Gastrocnemius medialis (tissue), 4 donors: ENCODE data around the gene RIC8B. TPM values are rescaled to one million over a fixed set of nuclear protein-coding genes. Genes with fewer than 3 reads are reported as not detected.
"Not testable (repeated sequence)": the region's sequence is repeated elsewhere in the genome, so short reads cannot be mapped to it uniquely, and the experiment has no call there.

Experiments used
- ATAC-seq, 2 donors: fragments of 150-250 bp; one replicate each; pipeline ENCODE4 v1.9.1; 2016
- DNase-seq, 2 donors: peaks; one replicate each; pipeline ENCODE4 v3.0.0-alpha.2; 2019
- H3K27ac ChIP-seq, 4 donors: fragments of 200-600 bp; sonication (generic); 1 replicate in 1 of 4; 2 replicates in 3 of 4; pipeline ENCODE4 v1.5.1; 2016 to 2018; ENCODE audit warnings: mild to moderate bottlenecking in 2 of 4, moderate library complexity in 1 of 4
- H3K27me3 ChIP-seq, 3 donors: fragments of 200-600 bp; sonication (generic) in 2 of 3; 1 replicate in 1 of 3; 2 replicates in 2 of 3; pipeline versions ENCODE4 v1.5.1 to v1.6.0; 2016 to 2019; ENCODE audit warnings: mild to moderate bottlenecking in 1 of 3, moderate library complexity in 1 of 3
- H3K36me3 ChIP-seq, 2 donors: fragments of 200-600 bp; sonication (generic) in 1 of 2; one replicate each; pipeline ENCODE4 v1.5.1; 2017 to 2018
- H3K4me1 ChIP-seq, 2 donors: fragments of 200-600 bp; sonication (generic) in 1 of 2; one replicate each; pipeline ENCODE4 v1.5.1; 2016 to 2017; ENCODE audit warnings: mild to moderate bottlenecking in 2 of 2
- H3K4me3 ChIP-seq, 4 donors: fragments of 200-600 bp; sonication (generic) in 3 of 4; 1 replicate in 1 of 4; 2 replicates in 3 of 4; pipeline ENCODE4 v1.5.1; 2016 to 2019; ENCODE audit warnings: mild to moderate bottlenecking in 2 of 4
- H3K9me3 ChIP-seq, 3 donors: fragments of 200-600 bp; sonication (generic) in 2 of 3; 1 replicate in 1 of 3; 2 replicates in 2 of 3; pipeline ENCODE4 v1.5.1; 2016 to 2019
- POLR2A ChIP-seq, 2 donors: fragments of 450-650 bp; IDR thresholded peaks; one replicate each; pipeline ENCODE4 v1.6.1; 2017; ENCODE audit warnings: antibody characterized with exemption in 2 of 2, mild to moderate bottlenecking in 2 of 2, moderate library complexity in 2 of 2
- in situ Hi-C, 4 donors: fragments of 200-750 bp; cut with MboI; loops; one replicate each; pipeline versions ENCODE4 v1.15.0 to v1.8.0; 2017; ENCODE audit warnings: low sequenced_read_pairs in 4 of 4
- intact Hi-C: fragments of 100-400 bp; cut with DNase I; formaldehyde crosslinking; loops from one replicate; pipeline ENCODE4 v1.15.1; 2023; ENCODE audit warnings: low total_unique reads
- total RNA-seq, 4 donors: library from RNA; depleted of rRNA; stranded (reverse); fragments of >200 nt; gene quantifications; one replicate each; pipeline versions ENCODE4 v1.1.0 to v1.2.3, GENCODE V29; 2016
- TF ChIP-seq, protein P1 (sequence below), 5 experiments: fragments of 450-650 bp in 3 of 5; fragments of 200-600 bp in 2 of 5; sonication (generic) in 2 of 5; IDR thresholded peaks in 4 of 5; conservative IDR thresholded peaks in 1 of 5; 1 replicate in 4 of 5; 2 replicates in 1 of 5; pipeline ENCODE4 v1.5.1; 2016 to 2019; ENCODE audit warnings: antibody characterized with exemption in 5 of 5, mild to moderate bottlenecking in 3 of 5, moderate library complexity in 3 of 5

The RIC8B gene, protein sequence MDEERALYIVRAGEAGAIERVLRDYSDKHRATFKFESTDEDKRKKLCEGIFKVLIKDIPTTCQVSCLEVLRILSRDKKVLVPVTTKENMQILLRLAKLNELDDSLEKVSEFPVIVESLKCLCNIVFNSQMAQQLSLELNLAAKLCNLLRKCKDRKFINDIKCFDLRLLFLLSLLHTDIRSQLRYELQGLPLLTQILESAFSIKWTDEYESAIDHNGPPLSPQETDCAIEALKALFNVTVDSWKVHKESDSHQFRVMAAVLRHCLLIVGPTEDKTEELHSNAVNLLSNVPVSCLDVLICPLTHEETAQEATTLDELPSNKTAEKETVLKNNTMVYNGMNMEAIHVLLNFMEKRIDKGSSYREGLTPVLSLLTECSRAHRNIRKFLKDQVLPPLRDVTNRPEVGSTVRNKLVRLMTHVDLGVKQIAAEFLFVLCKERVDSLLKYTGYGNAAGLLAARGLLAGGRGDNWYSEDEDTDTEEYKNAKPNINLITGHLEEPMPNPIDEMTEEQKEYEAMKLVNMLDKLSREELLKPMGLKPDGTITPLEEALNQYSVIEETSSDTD
- 10 to 100 TPM in 2 of 4 donors, 1 to 10 TPM in 2; 6.1 to 16.0 (median 10.0) TPM for total RNA-seq

DNA sequence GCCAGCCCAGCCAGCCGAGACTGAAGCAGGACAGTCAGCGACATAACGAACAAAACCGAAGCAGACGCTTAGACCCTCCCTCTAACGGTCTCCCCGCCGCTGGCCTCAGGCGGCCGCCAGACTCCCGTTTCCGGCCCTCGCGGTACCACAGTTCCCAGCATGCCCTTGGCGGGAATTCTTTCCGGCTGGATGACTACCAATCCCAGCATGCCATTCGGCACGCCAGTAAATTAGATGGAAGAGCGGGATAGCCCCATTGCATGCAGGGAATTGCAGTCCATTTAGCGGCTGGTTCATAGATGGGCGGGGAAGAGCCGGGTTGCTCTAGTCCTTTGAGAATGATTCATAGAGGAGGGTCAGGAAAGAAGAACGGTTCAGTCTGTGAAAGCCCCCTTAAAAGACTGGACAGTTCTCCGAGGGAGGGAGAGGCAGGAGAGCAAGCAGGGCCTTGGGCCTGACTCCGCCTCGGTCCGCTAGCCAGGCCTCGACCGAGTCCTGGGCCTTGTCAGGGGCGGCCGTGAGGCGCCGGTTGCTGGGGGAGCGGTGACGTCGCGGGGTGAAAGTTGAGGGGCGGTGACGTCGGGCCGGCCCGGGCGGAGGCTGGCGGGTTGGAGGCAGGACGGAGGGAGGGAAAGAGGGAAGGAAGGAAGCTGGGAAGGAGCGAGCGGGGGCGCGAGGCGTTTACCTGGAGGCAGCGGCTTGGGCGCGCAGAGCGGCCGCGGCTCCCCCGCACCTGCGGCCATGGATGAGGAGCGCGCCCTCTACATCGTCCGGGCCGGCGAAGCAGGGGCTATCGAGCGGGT, at the start of gene RIC8B:
Gene RIC8B (plus strand): TSS at position 678 of the 803 bp plus-strand sequence. CDS start 64 bp downstream, at position 742.
- no peaks in the 10 kb centered on the region for H3K27me3 ChIP-seq
- peak; percentile 99 for ATAC-seq
- in situ Hi-C loops = no loop called here
- H3K9me3 ChIP-seq = no peaks in the 10 kb centered on the region
- DNase-seq = peak; percentile 95 to 96
- intact Hi-C loops = loop anchor here (5.0 kb wide), 2 partner anchors 183 to 318 kb away; partner anchors contain the start of genes CRY1 and TMEM263
- TF ChIP-seq POLR2A (IDR thresholded peaks at IDR 0.05) = peak; percentile 73 to 80
- TF ChIP-seq, protein P1, sequence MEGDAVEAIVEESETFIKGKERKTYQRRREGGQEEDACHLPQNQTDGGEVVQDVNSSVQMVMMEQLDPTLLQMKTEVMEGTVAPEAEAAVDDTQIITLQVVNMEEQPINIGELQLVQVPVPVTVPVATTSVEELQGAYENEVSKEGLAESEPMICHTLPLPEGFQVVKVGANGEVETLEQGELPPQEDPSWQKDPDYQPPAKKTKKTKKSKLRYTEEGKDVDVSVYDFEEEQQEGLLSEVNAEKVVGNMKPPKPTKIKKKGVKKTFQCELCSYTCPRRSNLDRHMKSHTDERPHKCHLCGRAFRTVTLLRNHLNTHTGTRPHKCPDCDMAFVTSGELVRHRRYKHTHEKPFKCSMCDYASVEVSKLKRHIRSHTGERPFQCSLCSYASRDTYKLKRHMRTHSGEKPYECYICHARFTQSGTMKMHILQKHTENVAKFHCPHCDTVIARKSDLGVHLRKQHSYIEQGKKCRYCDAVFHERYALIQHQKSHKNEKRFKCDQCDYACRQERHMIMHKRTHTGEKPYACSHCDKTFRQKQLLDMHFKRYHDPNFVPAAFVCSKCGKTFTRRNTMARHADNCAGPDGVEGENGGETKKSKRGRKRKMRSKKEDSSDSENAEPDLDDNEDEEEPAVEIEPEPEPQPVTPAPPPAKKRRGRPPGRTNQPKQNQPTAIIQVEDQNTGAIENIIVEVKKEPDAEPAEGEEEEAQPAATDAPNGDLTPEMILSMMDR (IDR thresholded peaks at IDR 0.05 in 4 of 5, conservative IDR thresholded peaks at IDR 0.05 in 1 of 5) = no peak
- H3K4me3 ChIP-seq = peak within 1 kb of the TSS; percentile 79 to 97 (median 86)
- no peaks in the 10 kb centered on the region for H3K36me3 ChIP-seq
- peaks cover 14 to 18% of the 10 kb centered on the region in 2 donors for H3K4me1 ChIP-seq
- peak within 1 kb of the TSS; percentile 94 to 95 (median 94) for H3K27ac ChIP-seq

DNA sequence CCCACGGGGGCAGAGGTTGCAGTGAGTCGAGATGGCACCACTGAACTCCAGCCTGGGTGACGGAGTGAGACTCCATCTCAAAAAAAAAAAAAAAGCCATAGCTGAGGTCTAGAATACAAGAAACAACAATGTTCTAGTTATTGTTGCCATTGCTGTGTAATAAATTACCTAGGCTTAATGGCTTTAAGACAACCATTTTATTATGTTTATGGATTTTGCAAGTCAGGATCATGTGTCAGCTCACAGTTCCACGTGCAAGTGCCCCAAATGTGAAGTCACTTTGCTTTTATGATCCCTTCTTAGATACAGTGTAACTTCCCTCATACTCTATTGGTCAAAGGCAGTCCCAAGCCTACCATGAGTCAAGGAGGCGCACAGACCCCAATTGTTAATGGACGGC, 49.5 kb upstream of the RIC8B start:
- Histone ChIP-seq H3K9me3 (no peaks in the 10 kb centered on the region), H3K27me3 (no peaks in the 10 kb centered on the region), H3K4me3 (no peak overlapping the region), H3K36me3 (no peaks in the 10 kb centered on the region), H3K27ac (no peak overlapping the region), H3K4me1 (no peaks in the 10 kb centered on the region)
- TF ChIP-seq, protein P1 (IDR thresholded peaks at IDR 0.05 in 4 of 5, conservative IDR thresholded peaks at IDR 0.05 in 1 of 5) = no peak
- no peak for TF ChIP-seq POLR2A (IDR thresholded peaks at IDR 0.05)
- no peak for DNase-seq
- no peak for ATAC-seq
- in situ Hi-C loops = no loop called here
- intact Hi-C loops = no loop called here

DNA sequence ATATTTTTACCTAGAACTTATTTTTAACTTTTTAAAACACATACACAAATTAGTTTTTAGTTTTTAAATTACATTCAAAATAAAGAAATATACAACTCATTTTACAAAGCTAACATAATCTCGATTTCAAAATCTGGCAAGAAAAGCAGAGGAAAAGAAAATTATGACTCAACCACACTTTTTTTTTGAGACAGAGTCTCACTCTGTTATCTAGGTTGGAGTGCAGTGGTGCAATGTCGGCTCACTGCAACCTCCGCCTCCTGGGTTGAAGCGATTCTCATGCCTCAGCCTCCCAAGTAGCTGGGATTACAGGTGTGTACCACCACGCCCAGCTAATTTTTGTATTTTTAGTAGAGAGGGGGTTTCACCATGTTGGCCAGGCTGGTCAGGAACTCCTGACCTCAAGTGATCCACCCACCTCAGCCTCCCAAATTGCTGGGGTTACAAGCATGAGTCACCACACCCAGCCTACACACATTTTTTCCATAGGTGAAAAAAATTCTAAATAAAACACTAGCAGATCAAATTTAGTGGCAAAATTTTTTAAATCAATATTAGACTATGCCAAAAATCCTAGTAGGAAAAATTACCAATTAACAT, 47.8 kb upstream of the RIC8B start:
- H3K36me3 ChIP-seq, intact Hi-C loops, H3K27me3 ChIP-seq, H3K9me3 ChIP-seq, H3K4me1 ChIP-seq, in situ Hi-C loops, ATAC-seq, H3K27ac ChIP-seq, DNase-seq, H3K4me3 ChIP-seq: not testable (repeated sequence)

DNA sequence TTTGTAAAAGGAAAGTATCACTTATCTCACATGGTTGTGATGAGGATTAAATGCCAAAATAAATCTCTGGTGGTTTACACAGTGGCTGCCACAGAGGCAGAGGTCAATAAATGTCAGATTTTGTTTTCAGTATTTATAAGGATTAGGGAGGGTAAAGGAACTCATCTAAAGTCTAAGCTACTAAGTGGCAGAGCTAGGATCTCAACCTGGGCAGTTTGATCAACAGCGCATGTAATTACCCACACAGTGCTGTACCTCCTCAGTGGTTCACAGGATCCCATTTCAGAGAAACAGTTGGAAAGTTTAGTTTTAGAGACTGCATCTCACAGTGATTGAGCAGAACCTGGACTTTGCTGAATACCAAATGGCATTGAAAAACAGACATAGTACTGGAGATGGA, 44.9 kb upstream of the RIC8B start:
- Histone ChIP-seq H3K4me1 (no peaks in the 10 kb centered on the region), H3K36me3 (no peaks in the 10 kb centered on the region), H3K4me3 (no peak overlapping the region), H3K27me3 (no peaks in the 10 kb centered on the region), H3K9me3 (no peaks in the 10 kb centered on the region), H3K27ac (no peak overlapping the region)
- no peak for TF ChIP-seq POLR2A (IDR thresholded peaks at IDR 0.05)
- TF ChIP-seq, protein P1 (IDR thresholded peaks at IDR 0.05 in 4 of 5, conservative IDR thresholded peaks at IDR 0.05 in 1 of 5) = no peak
- ATAC-seq = no peak
- no peak for DNase-seq
- intact Hi-C loops (no loop called here), in situ Hi-C loops (no loop called here)
